Left ventricle myocardium inferior (tissue), 1 donor: ENCODE measurements around the gene C9orf78. TPM values are rescaled to one million over a fixed set of nuclear protein-coding genes. Genes with fewer than 3 reads are reported as not detected.
A peak's percentile ranks its signal among the peaks of the same experiment; 100 is the strongest.

Experiments used
- DNase-seq: peaks from one replicate; pipeline ENCODE4 v3.0.0-alpha.2; 2020
- H3K27ac ChIP-seq: fragments of 200-600 bp; replicated peaks from 2 replicates; pipeline ENCODE4 v1.8.0; 2021
- H3K27me3 ChIP-seq: fragments of 200-600 bp; 2 replicates; pipeline ENCODE4 v1.8.0; 2021; ENCODE audit warnings: low read depth
- H3K36me3 ChIP-seq: fragments of 200-600 bp; 2 replicates; pipeline ENCODE4 v1.8.0; 2021
- H3K4me1 ChIP-seq: fragments of 200-600 bp; 2 replicates; pipeline ENCODE4 v1.8.0; 2021
- H3K4me3 ChIP-seq: fragments of 200-600 bp; 2 replicates; pipeline ENCODE4 v1.8.0; 2021; ENCODE audit warnings: mild to moderate bottlenecking, moderate library complexity
- H3K9me3 ChIP-seq: fragments of 200-600 bp; replicated peaks from 2 replicates; pipeline ENCODE4 v1.8.0; 2021
- intact Hi-C: fragments of 100-400 bp; cut with micrococcal nuclease; formaldehyde crosslinking; loops from one replicate; pipeline ENCODE4 v1.11.0; 2022
- long read RNA-seq: library from polyadenylated mRNA; unstranded; transcript quantifications from one replicate; pipeline ENCODE4 v2.0.0, GENCODE V29; 2021
- total RNA-seq: library from RNA; stranded (reverse); fragmentation: NEBNext Ultra II Directional; extraction: Animal tissue kit (Norgen Biotek cat#: 25700); gene quantifications from one replicate; pipeline ENCODE4 v1.2.1, GENCODE V29; 2021
- TF ChIP-seq, protein P1 (sequence below): fragments of 200-600 bp; IDR thresholded peaks from 2 replicates; pipeline ENCODE4 v1.8.0; 2021; ENCODE audit warnings: antibody characterized with exemption, mild to moderate bottlenecking, borderline replicate concordance
- donor health status: DM: no; HTN: yes; CAD: no; lungs with severe emphysema.

Gene C9orf78
- total RNA-seq = 30.0 TPM
- long read RNA-seq, transcript C9orf78-201 (9 exons, 1,795 nt) = major isoform, 64 of 98 reads
- long read RNA-seq, partial matches to known transcripts = 4 of 98 reads
- long read RNA-seq, other reads (novel, unspliced or antisense) = 30 of 98 reads

DNA sequence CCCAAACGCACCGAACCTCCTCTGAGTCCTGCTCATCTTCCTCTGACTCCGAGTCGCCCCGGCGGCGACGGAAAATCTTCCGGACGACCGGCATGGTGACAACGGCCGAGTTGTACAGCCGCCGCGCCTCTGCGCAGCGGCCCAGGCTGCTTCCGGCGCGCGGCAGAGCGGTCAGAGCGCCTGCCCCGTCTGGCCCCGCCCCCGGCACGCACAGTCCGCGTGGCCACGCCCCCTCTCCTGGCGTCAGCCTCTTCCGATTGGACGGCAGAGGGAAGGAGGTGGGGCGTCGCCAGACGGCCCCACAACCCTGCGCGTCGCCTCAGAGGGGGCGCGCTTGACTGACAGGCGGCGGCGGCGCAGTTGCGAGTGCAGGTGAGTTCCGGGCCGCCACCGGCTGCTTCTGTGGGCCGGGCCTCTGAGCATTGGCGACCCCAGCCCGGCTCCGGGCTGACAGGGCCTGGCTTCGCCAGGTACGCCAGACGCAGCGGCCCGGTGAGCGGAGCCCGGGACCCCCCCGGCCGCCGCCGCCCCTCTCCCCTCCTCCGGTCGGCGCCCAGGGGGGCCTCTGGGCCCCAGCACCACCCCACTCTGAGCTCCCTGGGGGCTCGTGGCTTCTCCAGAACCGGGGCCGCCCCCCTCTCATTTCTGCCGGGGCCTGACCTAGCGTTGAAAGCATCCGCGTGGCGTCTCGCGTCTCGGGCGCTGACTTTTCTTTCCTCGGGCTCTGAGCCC lies at the start of gene C9orf78, which contains the start of gene USP20:
Gene C9orf78, minus strand, starts transcription at position 148 of the 732 bp plus-strand sequence. Its CDS starts 54 bp downstream, at position 94.
Gene USP20, plus strand, starts transcription at position 331 of the 732 bp plus-strand sequence. CDS start 17,098 bp downstream, outside the sequence.
- peak within 1 kb of the TSS; percentile 83 for H3K4me3 ChIP-seq
- H3K4me1 ChIP-seq = peaks cover 40% of the 10 kb centered on the region
- no peaks in the 10 kb centered on the region for H3K9me3 ChIP-seq
- TF ChIP-seq, protein P1, sequence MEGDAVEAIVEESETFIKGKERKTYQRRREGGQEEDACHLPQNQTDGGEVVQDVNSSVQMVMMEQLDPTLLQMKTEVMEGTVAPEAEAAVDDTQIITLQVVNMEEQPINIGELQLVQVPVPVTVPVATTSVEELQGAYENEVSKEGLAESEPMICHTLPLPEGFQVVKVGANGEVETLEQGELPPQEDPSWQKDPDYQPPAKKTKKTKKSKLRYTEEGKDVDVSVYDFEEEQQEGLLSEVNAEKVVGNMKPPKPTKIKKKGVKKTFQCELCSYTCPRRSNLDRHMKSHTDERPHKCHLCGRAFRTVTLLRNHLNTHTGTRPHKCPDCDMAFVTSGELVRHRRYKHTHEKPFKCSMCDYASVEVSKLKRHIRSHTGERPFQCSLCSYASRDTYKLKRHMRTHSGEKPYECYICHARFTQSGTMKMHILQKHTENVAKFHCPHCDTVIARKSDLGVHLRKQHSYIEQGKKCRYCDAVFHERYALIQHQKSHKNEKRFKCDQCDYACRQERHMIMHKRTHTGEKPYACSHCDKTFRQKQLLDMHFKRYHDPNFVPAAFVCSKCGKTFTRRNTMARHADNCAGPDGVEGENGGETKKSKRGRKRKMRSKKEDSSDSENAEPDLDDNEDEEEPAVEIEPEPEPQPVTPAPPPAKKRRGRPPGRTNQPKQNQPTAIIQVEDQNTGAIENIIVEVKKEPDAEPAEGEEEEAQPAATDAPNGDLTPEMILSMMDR = no peak
- intact Hi-C loops = no loop called here
- peak within 1 kb of the TSS; percentile 80 for H3K27ac ChIP-seq
- H3K36me3 ChIP-seq = peaks cover 31% of the 10 kb centered on the region
- H3K27me3 ChIP-seq = no peaks in the 10 kb centered on the region
- DNase-seq = peak; percentile 96

GRCh38 chr9:129884220-129885017 lies 49.3 kb upstream of the C9orf78 start:
- H3K4me3 ChIP-seq = peak overlapping the region; percentile 66
- no peaks in the 10 kb centered on the region for H3K9me3 ChIP-seq
- DNase-seq = peak; percentile 90
- H3K4me1 ChIP-seq = peaks cover 55% of the 10 kb centered on the region
- intact Hi-C loops = loop anchor here (10.0 kb wide), 1 partner anchor 350 kb away; no protein-coding TSS in a partner anchor
- peak overlapping the region; percentile 92 for H3K27ac ChIP-seq
- H3K36me3 ChIP-seq = peaks cover 1% of the 10 kb centered on the region
- TF ChIP-seq, protein P1 = no peak
- H3K27me3 ChIP-seq = no peaks in the 10 kb centered on the region

DNA sequence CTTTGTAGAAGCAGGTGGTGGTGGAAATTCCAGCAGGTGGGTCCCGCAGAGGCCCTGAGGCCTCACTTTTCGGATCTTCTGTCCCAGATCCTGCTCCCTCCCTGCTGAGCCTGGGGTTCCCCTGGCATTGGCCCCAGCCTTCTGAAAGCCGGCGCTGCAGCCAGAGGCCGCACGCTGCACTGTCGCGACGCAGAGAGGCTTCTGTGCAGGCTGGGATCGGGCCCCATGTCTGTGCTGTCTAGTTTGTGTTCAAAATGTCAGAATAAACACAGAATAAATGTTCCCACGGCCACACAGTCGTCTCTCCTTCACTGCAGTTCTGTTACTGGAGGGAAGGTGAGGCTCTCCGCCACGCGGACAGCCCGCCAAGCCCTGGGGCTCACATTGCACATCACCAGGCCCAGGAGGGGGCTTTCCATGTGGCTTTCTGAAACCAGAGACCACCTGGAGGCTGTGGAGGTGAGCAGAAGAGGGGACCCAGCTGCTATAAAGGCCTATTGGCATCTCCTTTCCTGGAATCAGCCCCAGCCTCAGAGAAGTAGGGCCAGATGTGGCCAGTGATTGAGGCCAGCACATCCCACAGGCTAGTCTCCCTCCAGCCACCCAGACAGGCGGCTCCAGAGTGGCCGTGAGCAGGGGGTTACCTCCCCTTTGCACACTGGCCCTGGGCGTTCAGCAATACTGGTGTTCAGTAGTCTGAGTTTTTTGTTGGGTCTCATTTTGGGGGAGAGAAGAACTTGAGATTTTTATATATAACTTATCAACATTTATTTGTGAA lies 46.7 kb upstream of the C9orf78 start:
- no peak overlapping the region for H3K4me3 ChIP-seq
- H3K27me3 ChIP-seq = no peaks in the 10 kb centered on the region
- DNase-seq = no peak
- TF ChIP-seq, protein P1 = no peak
- H3K36me3 ChIP-seq = no peaks in the 10 kb centered on the region
- H3K9me3 ChIP-seq = no peaks in the 10 kb centered on the region
- peaks cover 31% of the 10 kb centered on the region for H3K4me1 ChIP-seq
- intact Hi-C loops = loop anchor here (10.0 kb wide), 1 partner anchor 353 kb away; no protein-coding TSS in a partner anchor
- H3K27ac ChIP-seq = no peak overlapping the region

DNA sequence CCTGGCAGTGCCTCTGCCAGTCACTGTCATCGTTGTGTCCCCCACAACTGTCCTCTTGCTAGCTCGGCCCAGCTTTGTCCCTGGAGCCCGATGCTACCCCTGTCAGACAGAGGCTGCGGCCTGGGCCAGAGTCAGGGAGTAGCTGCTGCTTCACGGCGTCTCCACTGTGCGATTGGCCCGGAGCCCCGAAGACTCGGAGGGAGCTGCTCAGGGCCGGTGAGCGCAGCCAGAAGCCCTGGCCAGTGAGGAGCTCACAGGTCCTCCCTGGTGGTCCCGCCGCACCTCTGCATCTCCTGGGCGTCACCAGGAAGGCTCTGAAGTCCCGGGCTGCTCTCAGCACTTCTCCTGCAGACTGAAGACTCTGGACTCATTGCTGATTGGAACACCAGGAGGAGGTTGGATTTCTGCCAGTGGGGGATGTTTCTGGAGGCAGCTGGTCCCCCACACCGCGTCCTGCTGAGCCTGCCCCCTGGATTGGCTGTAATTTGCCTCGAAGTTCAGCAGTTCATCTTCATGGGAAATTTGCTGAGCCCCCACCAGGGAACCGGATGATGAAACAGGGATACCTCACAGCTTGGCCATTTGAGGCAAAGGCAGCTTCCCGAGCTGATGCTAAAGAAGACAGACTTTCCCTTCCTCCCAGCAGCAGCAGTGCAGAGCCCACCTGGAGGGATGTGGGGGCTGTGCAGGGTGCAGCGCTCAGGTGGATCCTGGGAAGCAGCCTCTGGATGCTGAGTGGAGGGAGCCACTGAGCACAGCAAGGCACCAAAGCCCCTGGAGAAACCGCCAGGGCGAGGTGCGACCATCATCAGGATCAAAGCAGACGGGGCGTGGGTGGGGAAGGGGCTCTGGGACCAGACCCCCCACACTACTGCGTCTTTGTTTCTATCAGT lies 45.8 kb upstream of the C9orf78 start:
- TF ChIP-seq, protein P1 = no peak
- H3K4me3 ChIP-seq = no peak overlapping the region
- H3K27me3 ChIP-seq = no peaks in the 10 kb centered on the region
- no peak for DNase-seq
- intact Hi-C loops = loop anchor here (10.0 kb wide), 1 partner anchor 354 kb away; no protein-coding TSS in a partner anchor
- H3K9me3 ChIP-seq = no peaks in the 10 kb centered on the region
- H3K27ac ChIP-seq = no peak overlapping the region
- peaks cover 23% of the 10 kb centered on the region for H3K4me1 ChIP-seq
- H3K36me3 ChIP-seq = no peaks in the 10 kb centered on the region
